HG03045 (cell line): Measurements from ENCODE around the gene NECAB2.

Experiments used
- ATAC-seq: cut with Tn5 transposase; IDR thresholded peaks from one replicate; pipeline ENCODE4 v1.9.1; 2021; ENCODE audit warnings: mild to moderate bottlenecking, moderate library complexity; ENCODE audit not compliant: unreplicated experiment

Gene NECAB2

DNA sequence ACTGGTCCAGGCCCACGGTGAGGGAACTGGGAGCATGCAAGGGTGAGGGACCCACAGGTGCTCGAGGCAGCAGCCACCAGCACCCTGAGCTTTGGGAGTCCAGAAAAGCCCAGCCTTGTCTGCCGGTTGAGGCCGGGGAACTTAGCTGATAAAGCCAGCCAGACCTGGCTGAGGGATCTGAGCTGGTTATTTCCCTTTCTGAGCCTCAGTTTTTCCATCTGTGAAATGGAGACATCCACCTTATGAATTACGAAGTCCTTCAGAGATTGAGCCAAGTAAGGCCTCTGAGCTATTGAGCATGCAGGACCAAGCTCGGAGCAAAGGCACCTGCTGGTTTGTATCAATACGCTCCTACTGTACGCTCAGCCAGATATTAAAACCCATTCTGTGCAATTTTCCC, 13.8 kb downstream of the NECAB2 start:
- no peak for ATAC-seq

DNA sequence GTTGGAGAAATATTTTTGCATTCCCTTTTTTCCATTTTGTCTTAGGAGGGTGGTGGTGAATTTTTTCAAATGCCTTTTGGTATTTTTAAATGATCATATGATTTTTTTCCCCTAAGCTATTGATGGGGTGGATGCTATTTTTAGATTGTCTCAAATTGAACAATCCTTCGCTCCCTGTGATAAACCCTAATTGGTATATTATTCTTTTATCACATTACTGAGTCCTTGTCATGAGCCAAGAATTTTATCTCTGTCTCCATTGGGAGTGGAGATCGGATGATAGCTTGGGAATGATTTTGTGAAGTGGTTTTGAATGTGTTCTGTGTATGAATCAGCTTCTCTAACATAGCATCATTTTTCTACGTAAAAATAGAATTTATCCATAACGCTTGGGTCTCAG, 15.4 kb downstream of the NECAB2 start:
- ATAC-seq, result no peak

DNA sequence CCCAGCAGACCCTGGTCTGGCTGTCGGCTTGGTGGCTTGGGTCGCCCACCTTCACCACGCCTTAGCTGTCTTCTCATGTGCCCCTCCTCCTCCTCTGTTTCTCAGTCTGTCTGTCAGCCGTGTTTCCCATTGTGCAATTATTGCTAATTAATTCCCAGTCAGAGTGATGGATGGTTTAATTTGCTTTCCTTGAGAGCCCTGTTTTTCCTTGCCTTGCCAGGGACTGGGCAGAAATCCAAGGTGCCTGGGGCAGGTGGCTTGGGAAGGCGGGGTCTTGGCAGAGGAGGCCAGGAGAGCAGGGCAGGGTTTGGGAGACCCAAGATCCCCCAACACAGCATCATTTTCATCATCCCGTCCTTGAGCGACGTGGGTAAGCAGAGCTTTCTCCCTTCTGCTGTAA, 21.3 kb downstream of the NECAB2 start:
- no peak for ATAC-seq

DNA sequence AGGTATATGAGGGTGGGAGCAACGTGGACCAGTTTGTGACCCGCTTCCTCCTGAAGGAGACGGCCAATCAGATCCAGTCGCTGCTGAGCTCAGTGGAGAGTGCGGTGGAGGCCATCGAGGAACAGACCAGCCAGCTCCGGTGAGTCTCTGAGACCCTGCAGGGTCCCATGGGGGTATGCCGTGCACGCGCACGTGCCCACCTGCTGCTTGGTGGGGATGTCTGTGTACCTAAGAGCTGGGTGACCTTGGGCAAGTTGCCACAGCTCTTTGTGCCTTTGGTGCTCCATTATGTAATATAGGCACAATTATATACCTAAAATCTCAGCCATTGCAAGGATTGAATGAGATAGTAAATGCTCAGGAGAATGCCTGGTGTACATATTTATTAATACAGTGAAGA, 22.4 kb downstream of the NECAB2 start:
- no peak for ATAC-seq

DNA sequence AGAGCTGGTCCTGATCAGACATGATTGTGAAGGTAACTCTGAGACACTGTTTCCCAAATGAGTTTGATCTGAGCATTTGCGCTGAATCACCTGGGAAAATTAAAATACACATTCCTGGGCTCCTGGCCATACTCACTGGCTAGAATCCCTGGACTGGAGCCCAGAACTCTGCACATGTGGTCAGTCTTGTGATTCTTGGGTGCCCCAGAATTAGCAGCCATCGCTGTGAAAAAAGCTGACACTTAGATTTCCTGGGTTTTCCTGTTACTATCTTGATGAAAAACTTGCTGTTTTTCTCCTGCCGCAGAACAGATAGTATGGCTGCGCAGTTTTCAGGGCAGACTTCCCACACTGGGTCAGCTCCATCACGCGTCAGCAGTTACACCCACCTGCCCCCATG, 24.6 kb downstream of the NECAB2 start:
- no peak for ATAC-seq

DNA sequence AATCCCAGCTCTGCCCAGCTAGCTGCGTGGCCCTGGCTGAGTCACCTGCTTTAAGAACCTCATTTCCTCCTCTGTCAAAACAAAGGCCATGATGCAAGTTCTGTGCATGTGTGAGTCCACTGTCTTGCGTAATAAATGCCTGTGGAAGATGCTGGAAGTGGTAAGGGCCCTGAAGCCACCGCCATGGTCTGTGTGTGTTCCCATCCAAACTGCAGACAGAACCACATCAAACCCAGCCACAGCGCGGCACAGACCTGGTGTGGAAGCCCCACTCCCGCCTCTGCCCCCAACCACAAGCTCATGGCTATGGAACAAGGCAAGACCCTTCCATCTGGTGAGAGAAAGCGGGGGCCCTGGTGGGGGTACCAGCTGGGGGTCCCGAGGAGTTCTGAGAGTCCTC, 26.0 kb downstream of the NECAB2 start:
- ATAC-seq, result no peak

DNA sequence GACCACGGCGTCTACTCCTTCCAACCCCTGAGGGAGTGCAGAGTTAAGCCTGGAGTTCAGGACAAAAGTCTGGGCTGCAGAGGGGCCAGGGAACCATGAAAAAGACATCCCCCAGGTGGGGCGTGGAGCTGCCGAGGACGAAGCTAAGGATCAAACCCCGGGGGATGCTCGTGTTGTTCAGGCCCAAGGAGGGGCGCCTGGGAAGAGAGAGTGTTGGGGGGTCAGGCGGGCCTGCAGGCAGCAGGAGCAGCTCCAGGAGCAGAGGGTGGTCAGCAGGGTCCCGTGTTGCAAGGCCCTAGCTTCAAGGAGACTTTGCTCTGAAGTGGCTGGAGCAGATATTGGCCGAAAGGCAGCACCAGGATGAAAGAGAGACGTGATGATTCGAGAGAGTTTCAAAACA, 26.7 kb downstream of the NECAB2 start:
- no peak for ATAC-seq

DNA sequence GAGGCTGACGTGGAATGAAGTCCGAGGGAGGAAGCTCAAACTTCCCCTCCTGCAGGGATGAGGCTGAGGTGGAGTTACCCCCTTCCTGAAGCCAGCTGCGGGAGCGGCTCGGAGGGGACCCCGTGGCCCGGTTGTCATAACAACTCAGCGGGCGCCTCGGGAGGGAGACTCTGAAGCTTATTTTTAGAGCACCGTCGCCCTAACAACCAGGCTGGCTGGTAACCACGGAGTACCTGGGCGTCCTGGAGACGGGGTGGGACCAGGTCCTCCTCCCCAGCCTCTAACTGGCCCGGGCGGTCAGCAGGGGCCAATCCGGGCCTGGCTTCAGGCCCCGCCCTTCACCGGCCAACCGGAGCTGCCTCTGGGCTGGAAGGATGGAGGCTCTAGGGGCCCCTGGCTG, 27.7 kb downstream of the NECAB2 start:
- ATAC-seq, result no peak

DNA sequence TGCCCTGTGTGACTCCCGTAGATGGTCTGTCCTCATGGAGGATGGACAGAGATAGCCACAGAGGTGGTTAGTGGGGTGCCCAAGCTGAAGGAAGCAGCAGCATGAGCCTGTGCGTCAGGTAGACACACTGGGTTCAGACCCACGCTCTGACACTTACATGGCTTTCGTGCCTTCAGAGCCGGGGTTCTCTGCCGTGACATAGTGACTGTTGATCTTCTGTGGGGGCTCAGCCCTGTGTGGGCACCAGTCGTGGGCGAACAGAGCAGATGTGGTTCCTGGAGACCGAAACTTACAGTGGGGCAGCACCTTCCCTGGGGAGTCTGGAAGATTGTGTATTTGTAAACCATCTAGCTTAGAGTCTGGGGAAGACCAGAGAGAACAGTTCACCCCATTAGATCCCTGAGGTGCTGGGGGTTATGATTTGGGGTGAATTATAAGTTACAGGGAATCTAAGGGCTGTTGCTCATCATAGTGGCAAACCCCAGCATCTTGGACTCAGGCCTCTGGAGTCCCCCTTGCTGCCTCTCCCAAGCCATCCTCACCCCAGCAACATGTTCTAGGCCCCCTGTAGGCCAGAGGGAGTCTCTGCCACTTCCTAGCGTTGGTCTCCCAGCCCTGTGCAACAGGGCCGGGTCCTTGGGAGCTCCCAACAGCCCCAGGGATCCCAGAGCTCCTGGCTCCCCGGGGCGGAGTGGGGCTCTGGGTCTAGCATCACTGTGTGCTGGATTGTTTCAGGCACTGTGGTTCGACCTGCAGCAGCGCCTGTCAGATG, 28.6 kb downstream of the NECAB2 start:
- ATAC-seq, result no peak

DNA sequence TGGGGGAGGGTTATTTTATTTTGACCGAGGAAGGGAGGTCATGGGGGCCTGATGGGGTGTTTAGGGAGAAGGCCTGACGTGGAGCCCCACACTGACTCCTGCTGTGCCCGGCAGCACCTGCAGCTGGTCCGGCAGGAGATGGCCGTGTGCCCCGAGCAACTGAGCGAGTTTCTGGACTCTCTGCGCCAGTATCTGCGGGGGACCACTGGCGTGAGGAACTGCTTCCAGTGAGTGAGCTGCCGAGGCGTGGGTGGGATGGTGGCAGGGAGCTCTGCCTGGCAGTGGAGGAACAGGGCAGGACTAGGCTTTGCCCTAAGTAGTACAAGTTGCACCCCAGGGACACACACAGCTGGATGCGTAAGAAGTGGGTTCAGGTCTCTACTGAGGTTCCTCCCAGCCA, 30.0 kb downstream of the NECAB2 start:
- no peak for ATAC-seq

DNA sequence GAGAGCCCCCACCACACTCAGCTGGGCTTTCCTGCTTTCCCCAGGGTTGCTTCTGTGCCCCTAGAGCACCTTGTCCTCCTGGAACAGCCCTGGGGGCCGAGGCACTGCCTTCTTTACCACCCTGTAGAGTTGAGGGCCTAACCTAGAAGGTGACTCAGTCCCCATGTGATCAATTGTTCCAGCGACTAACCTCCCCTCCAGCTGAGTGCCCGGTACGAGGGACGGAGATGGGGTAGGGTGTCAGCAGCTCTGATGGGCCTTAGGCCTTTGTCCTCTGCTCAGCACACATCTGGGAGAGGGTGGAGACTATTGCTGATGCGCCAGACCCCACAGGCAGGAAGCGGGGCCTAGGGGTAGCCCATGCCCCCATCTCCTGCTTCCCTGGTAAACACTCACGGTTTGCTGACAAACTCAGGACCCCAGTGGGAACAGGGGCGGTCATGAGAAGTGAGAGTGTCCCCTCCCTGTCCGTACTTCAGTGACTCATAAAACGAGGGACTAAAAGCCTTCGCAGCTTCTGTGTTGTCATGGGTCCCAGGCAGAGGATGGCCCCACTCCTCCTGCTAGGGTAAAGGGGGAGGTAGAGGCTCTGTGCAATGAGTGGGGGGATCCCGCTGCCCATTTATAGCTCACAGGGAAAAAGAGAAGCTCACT, 33.1 kb downstream of the NECAB2 start:
- no peak for ATAC-seq

DNA sequence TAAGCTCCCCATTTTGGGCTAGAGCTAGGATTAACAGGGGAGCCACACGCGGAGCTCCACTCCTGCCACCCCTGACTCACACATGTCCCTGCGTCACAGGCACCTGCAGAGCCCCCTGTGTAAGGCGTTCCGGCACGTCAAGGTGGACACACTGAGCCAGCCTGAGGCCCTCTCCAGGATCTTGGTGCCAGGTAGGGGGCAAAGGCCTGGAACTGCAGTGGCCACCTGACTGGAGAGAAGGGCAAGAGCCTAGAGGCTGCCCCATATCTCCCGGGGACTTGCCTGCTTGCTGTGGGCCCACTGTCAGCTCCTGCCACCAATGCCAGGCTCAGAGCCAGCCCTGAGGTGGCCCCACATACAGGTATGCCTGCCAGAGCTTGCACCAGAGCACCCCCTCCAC, 33.7 kb downstream of the NECAB2 start:
- no peak for ATAC-seq

DNA sequence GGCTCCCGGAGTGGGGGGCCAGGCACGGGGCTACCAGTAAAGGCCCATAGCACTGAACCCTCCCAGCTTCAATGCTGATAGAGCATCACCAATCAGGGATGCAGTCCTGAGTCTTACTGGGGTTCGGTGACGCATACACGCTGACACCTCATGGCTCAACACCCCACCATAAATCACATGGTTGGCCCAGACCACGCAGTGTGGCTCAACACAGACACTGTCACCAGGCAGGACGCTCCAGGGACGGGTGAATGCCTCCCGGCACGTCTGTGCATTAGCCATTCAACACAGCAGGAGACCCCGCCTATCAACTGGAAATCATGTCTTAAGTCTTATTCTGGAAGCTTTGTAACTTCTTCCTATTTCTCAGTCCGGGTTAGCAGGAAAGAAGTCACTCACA, 35.0 kb downstream of the NECAB2 start:
- no peak for ATAC-seq

DNA sequence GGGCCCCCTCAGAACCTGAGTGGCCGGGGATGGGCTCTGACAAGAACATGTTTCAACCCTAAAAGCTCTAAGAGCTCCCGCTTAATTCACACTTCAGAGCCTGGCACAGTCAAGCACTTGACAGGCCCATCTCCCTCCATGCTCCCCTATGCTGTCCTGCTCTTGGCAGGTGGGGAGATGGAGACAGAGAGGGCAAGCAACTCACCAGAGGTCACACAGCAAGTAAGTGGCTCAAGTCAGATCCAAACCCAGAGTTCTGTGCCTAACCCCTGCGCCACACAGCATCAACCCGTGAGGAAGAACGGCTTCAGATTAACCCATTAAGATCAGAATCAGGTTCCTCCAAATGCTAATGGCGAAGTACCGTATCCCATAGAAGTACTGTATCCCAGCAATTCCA, 36.4 kb downstream of the NECAB2 start:
- no peak for ATAC-seq

DNA sequence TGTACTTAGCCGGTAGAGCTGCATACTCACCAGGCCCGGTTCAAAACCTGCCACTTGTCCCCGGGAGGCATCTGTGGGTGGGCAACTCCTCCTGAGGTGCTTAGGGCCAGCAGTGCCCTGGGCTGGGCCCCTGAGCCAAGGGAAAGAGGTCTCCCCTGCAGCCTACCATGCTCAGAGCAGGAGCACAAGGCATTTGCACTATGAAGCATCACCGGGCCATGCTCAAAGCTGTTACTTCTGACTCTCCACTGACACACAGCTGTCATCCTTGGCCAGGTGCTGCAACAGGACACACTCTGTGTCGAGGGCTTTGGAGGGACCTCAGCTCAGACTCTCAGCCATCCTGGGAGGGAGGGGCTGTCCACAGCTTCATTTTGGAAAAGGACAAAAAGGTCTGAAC, 37.3 kb downstream of the NECAB2 start:
- ATAC-seq, result no peak

DNA sequence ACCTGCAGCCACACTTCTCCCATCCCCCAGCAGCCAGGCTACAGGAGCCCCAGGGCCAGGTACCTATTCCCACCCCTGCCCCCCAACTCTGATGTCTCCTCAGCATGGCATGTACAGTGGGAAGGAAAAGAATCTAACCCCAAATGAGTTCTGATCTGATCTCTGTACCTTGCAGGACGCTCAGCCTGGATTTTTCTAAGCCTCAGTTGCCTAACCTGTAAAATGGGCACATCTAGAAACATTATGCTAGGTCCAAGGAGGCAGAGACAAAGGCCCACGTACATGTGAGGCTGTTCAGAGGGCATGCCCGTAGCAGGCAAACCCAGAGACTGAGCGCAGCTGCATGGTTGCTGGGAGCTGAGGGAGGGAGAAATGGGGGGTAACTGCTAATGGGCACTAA, 39.5 kb downstream of the NECAB2 start:
- no peak for ATAC-seq

DNA sequence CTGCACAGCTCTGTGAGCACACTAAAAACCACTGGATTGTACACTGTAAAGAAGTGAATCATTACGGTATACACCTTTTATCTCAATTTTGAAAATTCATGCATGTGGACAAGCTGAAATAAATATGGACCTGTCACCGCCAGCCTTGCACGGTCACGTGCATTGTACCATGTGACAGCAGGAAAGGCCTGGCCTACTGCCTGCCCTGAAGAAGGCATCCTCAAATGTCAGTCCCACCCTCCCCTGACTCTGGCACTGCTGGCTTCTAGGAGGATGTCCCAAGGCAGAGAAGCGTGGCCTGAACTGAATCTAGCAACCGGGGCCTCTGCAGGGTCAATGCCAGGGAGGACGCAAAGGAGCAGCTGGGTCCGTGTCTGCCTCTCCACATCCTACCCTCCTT, 39.9 kb downstream of the NECAB2 start:
- ATAC-seq, result no peak

DNA sequence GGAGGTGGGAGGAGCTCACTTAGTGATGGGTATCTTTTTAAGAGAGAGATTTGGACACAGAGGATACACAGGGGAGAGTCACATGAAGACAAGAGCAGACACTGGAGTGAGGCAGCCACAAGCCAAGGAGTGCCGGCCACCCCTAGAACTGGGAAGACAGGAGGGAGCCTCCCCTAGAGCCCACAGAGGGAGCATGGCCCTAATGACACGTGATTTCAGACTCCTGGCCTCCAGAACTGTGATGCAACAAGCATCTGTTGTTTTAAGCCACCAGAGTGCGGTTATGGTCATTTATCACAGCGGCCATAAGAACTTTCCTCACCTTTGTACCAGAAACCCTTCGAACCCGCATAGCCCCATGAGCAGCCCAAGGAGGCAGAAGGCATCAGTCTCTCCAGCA, 41.2 kb downstream of the NECAB2 start:
- ATAC-seq, result no peak

DNA sequence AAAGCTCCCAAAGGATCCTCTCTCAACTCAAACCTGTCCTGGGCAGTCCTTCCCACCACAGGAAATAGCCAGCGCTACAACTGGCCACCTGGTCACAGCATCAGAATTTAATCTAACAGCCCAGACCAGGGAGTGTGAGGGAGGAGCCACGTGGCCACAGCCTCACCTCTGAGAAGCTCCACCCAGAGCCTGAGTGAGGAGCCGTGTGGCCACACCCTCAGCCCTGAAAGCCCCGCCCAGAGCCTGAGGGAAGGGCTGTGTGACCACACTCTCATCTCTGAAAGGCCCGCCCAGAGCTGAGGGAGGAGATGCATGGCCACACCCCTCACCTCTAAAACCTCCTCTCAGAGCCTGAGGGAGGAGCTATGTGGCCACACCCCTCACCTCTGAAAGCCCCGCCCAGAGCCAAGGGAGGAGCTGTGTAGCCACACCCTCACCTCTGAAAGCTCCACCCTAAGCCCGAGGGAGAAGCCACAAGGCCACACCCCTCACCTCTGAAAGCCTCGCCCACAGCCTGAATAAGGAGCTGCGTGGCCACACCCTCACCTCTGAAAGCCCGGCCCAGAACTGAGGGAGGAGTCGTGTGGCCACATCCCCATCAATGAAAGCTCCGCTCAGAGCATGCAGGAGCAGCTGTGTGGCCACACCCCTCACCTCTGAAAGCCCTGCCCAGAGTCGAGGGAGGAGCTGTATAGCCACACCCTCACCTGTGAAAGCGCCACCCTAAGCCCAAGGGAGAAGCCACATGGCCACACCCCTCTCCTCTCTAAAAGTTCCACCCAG, 45.9 kb downstream of the NECAB2 start:
- ATAC-seq, result no peak

DNA sequence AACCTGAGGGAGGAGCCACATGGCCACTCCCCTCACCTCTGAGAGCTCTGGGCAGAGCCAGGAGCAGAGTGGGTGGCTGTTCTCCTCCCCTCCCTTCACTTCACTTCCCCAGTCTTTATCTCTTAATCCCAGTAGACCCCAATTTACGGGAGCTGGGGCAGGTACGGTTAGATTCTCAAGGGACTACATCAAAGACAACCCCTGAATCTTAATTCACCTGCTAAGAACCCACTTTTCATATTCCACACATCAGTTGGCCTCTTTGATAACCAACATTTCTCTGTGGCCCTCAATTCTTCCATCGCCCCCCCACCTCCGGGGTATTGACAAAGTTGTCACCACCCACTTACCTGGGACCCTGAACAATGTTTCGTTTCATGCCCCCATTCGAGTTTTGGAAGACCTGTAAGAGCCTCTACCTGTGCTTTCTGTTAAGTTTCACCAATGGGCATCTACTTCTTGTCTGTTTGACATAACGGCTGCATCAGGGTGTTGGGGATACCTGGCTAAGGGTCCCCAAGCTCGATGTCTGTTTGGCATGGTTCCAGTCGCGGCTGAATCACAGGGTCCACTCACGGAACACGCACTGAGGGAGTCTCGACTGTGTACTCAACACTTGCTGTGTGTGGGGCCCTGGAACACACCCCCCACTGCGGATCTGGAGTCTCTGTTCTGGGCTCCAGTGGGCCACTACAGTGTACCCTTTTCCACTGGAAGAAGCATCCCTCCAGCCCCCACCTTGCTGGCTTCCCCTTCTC, 46.7 kb downstream of the NECAB2 start:
- no peak for ATAC-seq

DNA sequence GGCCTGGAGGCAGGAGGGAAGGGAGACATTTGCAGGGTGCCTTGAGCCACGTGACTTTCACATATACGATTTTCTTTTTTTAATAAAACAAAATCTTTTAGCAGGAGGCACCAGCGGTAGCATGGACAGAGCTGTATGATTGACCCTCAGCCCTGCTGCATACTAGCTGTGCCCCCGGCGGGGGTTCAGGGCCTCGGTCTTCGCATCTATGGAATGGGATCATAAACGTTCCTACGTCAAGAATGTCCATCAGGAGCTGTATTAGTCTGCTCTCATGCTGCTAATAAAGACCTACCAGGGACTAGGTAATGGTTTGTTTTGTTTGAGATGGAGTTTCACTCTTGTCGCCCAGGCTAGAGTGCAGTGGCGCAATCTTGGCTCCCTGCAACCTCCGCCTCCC, 47.4 kb downstream of the NECAB2 start:
- ATAC-seq, result no peak
